ENCODE data around the gene FAM241B.

The FAM241B gene

DNA sequence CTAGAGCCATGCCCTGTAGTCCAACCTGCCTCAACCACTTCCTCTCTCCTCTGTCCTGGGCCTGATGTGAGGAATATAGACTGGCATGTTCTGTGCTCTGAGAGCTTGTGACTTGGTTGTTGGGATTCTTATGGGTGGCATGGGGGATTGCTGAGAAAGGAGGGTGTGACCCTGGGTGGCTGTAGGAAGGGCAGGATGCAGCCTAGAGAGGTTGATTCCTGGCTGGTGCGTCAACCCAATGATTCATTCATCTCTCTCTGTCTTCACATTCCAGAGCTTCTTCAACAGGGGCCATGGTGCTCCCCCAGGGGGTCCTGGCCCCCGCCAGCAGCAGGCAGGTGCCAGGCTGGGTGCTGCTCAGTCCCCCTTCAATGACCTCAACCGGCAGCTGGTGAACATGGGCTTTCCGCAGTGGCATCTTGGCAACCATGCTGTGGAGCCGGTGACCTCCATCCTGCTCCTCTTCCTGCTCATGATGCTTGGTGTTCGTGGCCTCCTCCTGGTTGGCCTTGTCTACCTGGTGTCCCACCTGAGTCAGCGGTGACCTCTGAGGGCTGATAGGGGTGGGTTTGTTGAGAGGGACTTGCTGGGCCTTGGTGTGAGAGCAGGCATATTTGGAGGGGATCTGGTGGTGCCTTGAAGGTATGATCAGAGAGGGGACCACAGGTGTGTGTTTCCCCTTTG is 2.6 kb downstream of the FAM241B start:
- DNase-seq, result no peak
- in situ Hi-C loops (cut with MboI; ENCODE audit: low pct_unique_long_range_greater_than_20kb, low sequenced_read_pairs), result loop anchor here (10.0 kb wide), 2 partner anchors 118 to 218 kb away; partner anchors contain the start of gene TACR2

- no peak for DNase-seq
- in situ Hi-C loops (cut with MboI; ENCODE audit: low pct_unique_long_range_greater_than_20kb, low sequenced_read_pairs), result loop anchor here (10.0 kb wide), 2 partner anchors 119 to 219 kb away; partner anchors contain the start of gene TACR2
These were observed 3.9 kb downstream of the FAM241B start for GRCh38 chr10:69633673-69634635.

DNA sequence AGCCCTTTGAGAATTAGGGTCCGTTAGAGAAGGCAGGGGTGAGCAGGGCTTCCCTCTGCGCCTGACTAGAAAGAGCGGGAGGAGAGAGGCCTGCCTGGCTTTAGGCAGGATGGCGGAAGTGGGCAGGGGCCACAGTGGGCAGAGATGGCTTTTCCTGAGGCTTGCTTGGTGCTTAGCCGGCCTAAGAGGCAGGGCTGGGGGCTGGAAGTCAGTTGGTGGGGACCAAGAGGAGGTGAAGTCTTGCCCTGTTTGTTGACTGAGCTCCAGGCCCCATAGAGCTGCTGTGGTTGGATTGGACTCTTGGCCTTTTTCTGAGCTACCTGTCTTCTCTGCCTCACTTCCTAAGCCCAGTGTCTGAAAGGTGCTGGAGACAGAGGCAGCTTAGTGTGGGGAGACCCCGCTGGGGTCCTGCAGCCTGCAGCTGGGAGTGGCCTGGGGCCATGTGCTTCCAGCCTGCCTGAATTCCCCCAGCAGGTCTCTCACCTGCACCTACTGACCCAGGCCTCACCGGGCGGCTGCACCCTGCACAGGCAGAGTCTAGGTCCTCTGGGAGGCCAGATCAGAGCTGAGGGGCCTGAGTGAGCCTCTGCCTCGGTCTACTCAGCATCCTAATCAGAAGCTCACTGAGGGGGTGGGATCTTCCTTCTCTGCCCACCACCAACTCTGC is 4.8 kb downstream of the FAM241B start:
- no peak for DNase-seq

DNA sequence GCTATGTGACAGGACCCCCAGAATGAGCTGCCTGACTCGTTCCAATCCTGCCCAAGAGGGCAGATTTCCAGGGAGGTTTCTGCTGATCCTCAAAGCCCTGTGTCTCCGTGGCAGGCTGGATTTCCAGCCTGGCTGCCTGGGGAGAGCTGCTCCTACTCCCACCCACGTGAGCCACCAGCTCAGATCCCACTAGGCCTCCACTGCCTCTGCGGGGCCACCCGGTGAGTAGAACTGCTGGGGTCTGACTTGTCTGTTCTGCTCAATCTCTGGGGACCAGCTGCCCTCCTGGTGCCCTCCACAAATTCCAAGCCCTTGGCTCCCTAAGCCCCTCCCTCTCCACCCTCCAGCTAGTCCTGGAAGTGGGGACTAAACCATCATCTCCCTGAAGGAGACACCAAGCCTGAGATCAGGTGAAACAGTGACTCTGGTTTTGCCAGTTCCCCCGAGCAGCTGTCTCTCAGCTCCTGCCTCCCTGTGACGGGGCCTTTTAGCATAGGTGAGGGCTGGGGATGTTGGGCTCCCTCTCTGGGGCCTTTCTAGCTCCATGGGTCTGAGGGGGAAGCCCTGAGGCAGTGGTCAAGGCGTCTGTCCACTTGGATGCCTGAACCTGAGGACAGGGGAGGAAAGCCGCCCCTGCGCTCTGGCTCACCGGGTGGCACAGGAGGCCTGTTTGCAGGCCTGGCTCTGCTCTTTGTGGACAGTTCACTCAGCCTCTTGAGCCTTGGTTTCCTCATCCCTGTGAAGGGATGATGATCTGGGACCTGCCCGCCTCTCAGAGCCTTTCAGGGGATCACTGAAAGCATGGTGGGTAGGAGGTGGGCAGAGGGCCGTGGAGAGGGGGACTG is 5.6 kb downstream of the FAM241B start:
- in situ Hi-C loops (cut with MboI; ENCODE audit: low pct_unique_long_range_greater_than_20kb, low sequenced_read_pairs), result loop anchor here (10.0 kb wide), 2 partner anchors 121 to 221 kb away; partner anchors contain the start of gene TACR2
- DNase-seq, result no peak

More for the DNA sequence above, 4.8 kb downstream of the FAM241B start:
- in situ Hi-C loops (cut with MboI; ENCODE audit: low pct_unique_long_range_greater_than_20kb, low sequenced_read_pairs), result loop anchor here (10.0 kb wide), 2 partner anchors 120 to 220 kb away; partner anchors contain the start of gene TACR2

DNA sequence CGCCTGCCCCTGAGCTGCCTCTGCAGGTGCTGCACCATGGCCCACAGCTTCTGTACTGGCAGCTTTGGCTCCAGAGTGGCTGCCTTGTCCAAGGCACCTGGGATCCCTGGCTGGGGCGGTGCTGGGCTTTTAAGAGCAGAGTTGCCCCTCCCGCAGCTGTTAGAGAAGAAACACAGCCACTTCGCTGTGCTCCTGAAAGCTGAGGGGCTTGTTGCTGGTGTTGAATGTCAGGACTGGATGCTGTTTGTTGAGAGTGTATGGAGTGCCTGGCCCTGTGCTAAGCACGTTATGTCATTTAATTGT is 6.2 kb downstream of the FAM241B start:
- DNase-seq, result no peak
- in situ Hi-C loops (cut with MboI; ENCODE audit: low pct_unique_long_range_greater_than_20kb, low sequenced_read_pairs), result loop anchor here (10.0 kb wide), 2 partner anchors 121 to 221 kb away; partner anchors contain the start of gene TACR2

DNA sequence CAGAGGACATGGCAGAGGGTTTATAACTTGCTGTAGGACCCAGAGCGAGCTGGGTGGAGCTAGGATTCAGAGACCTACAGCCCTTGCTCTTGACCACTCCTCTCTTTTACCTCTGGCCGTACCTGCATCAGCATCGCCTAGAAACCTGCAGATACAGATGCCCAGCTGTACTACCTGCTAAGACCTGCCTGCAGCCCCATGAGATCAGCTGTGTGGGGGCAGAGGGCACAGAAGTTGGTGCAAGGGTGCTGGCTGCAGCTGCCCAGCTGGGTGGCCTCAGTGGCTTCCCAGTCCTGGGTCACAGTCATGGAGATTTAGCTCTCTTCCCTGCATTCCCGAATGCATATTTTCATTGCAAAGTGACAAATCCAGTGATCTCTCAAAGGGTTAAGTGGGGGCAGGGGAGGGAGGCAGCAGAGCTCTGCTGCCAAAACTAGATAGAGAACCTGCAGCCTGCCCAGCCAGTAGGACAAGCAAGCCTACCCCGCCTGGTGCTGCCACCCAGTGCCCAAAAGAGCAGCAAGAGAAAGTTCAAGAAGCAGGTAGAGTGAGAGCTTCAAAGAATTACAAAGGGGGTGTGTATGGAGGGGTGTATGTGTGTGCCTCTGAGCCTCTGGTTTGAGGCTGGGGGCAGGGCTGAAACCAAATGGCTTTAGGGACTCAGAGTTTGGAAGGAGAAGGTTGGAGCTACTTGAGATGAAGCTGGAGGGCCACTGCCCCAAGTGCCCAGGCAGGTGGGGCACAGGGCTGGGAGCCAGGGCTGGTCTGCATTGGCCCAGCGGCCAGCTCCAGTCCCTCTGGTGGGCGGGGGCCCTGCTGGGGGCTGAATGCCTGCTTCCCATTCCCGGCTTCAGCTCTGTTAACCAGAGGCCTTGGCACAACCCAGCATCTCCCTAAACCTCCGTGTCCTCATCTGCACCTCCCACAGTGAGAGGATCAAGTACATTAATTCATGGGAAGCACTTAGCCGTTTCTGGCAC is 6.9 kb downstream of the FAM241B start:
- in situ Hi-C loops (cut with MboI; ENCODE audit: low pct_unique_long_range_greater_than_20kb, low sequenced_read_pairs), result loop anchor here (10.0 kb wide), 2 partner anchors 122 to 222 kb away; partner anchors contain the start of gene TACR2
- DNase-seq, result peak; percentile 40

DNA sequence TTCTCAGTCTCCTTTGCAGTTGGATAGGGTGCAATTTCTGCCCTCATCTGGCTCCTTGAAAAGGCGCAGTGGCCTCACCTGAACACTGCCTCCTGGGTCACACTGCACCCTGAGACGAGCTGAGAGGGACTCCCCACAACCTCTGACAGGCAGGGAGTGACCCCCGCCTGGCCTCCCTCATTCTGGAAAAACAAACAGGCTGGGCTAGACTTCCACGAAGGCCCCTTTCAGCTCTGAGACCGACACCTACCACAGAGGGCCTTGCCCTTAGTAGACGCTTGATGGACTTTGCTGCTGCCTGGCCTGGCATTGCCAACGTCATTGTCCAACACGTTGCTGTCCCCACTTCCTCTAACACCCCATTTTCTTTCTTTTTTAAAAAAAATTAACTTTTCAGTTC is 8.6 kb downstream of the FAM241B start:
- no peak for DNase-seq
- in situ Hi-C loops (cut with MboI; ENCODE audit: low pct_unique_long_range_greater_than_20kb, low sequenced_read_pairs), result loop anchor here (10.0 kb wide), 2 partner anchors 124 to 224 kb away; partner anchors contain the start of gene TACR2

GRCh38 chr10:69639291-69640195 is 9.5 kb downstream of the FAM241B start:
- peak; percentile 82 for DNase-seq
- in situ Hi-C loops (cut with MboI; ENCODE audit: low pct_unique_long_range_greater_than_20kb, low sequenced_read_pairs), result loop anchor here (10.0 kb wide), 2 partner anchors 125 to 225 kb away; partner anchors contain the start of gene TACR2

DNA sequence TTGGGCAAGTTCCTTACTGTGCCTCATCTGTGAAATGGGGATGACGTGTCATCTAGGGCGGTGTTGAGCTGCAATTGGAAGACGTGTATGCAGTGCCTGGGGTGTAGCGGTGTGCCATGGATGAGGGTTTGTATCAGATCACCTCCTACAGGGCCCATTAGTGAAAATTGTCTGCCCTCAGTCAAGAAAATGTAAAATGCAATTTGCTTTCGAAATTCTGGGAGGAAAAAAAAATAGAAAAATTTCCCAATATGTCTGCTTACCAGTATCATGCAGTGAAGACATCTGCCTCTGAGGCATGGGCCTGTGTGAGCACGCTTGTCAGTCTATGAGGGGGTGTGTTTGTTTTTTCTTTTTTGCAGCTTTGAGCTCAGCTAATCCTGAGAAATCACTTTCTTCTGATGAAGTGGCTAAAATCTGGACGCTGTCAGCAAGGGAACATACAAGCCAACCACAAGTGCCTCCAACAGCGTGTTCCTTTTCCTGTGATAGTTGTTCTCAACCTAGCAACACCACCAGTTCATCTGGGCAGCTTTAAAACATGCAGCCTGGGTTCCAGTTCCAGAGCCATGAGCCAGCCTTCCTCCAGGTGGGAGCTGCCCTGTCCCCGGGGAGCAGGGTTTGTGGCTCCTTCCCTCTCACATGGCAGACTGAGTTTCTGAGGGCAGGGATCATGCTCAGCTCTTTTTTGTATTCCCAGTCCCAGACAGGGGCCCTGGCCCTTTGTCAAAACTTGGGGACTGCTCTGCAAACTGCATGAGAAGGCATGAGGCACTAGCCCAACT is 10.3 kb downstream of the FAM241B start:
- in situ Hi-C loops (cut with MboI; ENCODE audit: low pct_unique_long_range_greater_than_20kb, low sequenced_read_pairs), result no loop called here
- DNase-seq, result no peak

GRCh38 chr10:69641261-69641980 is 11.4 kb downstream of the FAM241B start:
- in situ Hi-C loops (cut with MboI; ENCODE audit: low pct_unique_long_range_greater_than_20kb, low sequenced_read_pairs), result no loop called here
- DNase-seq, result no peak

DNA sequence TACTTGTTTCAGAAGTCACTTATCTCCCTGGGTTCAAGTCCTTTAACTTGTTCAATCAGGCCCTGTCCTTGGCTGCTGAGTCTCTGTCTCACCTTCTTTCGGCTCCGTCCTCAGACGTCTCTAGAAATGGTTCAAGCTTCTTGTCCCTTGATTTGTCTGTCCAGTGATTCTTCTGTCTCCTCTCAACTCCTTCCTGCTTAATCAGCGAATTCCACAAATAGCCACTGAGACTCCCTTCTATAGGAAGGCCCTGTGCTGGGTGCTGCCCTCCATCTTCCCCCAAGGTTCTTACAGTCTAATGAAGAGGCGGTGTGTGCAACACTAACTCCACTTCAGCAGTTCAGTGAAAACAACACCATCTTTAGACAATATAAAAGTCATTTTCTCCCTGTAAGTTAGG is 12.7 kb downstream of the FAM241B start:
- in situ Hi-C loops (cut with MboI; ENCODE audit: low pct_unique_long_range_greater_than_20kb, low sequenced_read_pairs), result no loop called here
- no peak for DNase-seq

DNA sequence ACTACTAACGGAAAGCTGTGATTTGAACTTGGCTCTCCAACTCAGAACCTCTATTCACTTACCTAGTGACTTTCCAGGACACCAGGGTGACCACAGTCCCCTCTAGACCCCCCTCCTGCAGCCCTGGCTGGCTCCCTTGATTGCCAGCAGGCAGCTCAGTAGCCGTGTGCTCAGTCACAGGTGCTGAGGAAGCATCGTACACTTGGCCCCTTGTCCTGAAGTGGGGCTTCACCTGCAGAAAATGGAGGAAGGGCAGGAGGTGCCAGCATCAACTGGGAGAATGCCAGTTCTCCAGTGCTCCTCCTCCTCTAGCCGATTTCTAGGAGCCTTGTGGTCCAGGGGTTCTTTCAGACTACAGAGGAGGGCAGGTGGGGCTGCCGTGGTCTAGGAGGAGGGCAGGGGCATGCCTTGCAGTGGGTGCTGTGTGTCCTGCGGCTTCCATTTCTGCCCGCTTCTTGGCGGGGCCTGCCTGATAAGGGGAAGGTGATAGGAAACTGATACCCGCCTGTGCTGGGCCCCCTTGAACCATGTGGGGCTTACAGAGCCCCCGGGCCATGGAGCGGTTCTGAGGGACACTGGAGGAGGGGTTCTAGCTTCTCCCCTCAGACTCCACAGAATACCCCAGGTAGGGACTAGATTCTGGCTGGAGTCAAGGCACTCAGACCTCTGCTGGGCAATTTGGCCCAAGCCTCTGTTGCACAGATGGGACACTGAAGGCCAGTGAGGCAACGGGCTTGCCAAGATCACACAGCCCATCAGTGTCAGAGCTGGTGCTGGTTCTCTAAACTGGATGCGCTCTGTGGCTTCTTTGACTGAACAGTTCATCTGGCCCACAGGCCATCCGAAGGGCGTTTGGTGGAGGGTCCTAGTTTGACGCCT is 14.0 kb downstream of the FAM241B start:
- in situ Hi-C loops (cut with MboI; ENCODE audit: low pct_unique_long_range_greater_than_20kb, low sequenced_read_pairs), result no loop called here
- DNase-seq, result no peak

DNA sequence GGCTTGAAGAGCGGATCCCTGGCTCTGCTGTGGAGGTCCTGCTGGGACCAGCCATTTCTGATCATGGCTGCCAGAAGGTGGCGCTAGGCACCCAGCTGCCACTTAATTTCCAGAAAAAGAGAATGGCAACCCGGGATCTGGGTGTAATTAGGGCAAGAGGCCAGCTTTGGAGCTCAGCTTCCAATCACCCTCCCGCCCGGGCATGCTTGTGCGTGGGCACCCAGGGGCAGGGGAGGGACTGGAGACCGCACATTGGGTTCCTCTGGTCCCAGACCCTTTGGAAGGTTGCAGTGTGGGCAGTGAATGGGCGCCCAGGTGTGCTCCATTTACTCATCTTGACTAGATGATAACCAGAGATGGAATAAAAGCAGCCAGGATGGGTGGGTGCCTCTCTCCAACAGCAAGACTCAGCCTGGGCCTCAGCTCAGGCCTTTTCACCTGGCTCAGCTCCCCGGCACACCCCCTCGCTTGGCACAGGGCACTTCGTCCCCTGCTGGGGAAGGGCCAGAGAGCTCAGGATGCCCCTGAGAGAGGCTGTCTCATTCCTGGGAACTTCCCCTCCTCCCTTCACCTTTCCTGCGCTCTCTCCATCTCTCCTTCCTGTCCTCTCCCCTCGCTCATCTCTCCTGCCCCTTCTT is 14.7 kb downstream of the FAM241B start:
- in situ Hi-C loops (cut with MboI; ENCODE audit: low pct_unique_long_range_greater_than_20kb, low sequenced_read_pairs), result no loop called here
- peak; percentile 78 for DNase-seq
